ENCODE measurements around the gene SAMD4B.
"Not testable (repeated sequence)": the region's sequence is repeated elsewhere in the genome, so short reads cannot be mapped to it uniquely, and the experiment has no call there.

Gene SAMD4B

GRCh38 chr19:39314016-39314728, 28.0 kb upstream of the SAMD4B start:
- DNase-seq = no peak

GRCh38 chr19:39315933-39316332, 26.3 kb upstream of the SAMD4B start:
- no peak for DNase-seq

GRCh38 chr19:39316627-39317321, 25.4 kb upstream of the SAMD4B start:
- no peak for DNase-seq

- DNase-seq = no peak
Measured at GRCh38 chr19:39317476-39317875, 24.7 kb upstream of the SAMD4B start.

GRCh38 chr19:39318071-39318470, 24.1 kb upstream of the SAMD4B start:
- DNase-seq = no peak

- DNase-seq = no peak
Measured at GRCh38 chr19:39318690-39319089, 23.5 kb upstream of the SAMD4B start.

GRCh38 chr19:39319098-39319891, 22.9 kb upstream of the SAMD4B start:
- DNase-seq = no peak

- DNase-seq = no peak
Measured at GRCh38 chr19:39319892-39320248, 22.4 kb upstream of the SAMD4B start.

- DNase-seq = no peak
Measured at GRCh38 chr19:39321117-39321831, 20.9 kb upstream of the SAMD4B start.

GRCh38 chr19:39321832-39322176, 20.4 kb upstream of the SAMD4B start:
- no peak for DNase-seq

- no peak for DNase-seq
Measured at GRCh38 chr19:39324242-39324842, 17.9 kb upstream of the SAMD4B start.

- DNase-seq = no peak
Measured at GRCh38 chr19:39325778-39326665, 16.2 kb upstream of the SAMD4B start.

GRCh38 chr19:39327363-39328045, 14.7 kb upstream of the SAMD4B start:
- no peak for DNase-seq

- DNase-seq = peak; percentile 35 to 44
Measured at GRCh38 chr19:39328046-39328705, 14.0 kb upstream of the SAMD4B start.

GRCh38 chr19:39329948-39330347, 12.3 kb upstream of the SAMD4B start:
- no peak for DNase-seq

- no peak for DNase-seq
Measured at GRCh38 chr19:39332293-39332692, 9.9 kb upstream of the SAMD4B start.

GRCh38 chr19:39332738-39333137, 9.5 kb upstream of the SAMD4B start:
- DNase-seq = not testable (repeated sequence)

GRCh38 chr19:39333507-39333906, 8.7 kb upstream of the SAMD4B start:
- no peak for DNase-seq

GRCh38 chr19:39334444-39334976, 7.7 kb upstream of the SAMD4B start:
- no peak for DNase-seq

- DNase-seq = peak; percentile 34 to 38
Measured at GRCh38 chr19:39335168-39335548, 7.1 kb upstream of the SAMD4B start.
